WI38 (cell line): ENCODE data around the gene RHAG.

Experiments
- H3K4me3 ChIP-seq: 2 replicates; pipeline ENCODE4 v1.5.1; 2011; ENCODE audit warnings: low read depth, mild to moderate bottlenecking, control low read depth, low read length
- CTCF ChIP-seq: IDR thresholded peaks from 2 replicates; pipeline ENCODE4 v1.5.1; 2012; ENCODE audit warnings: low read depth, mild to moderate bottlenecking, control low read depth, low read length

Gene RHAG

GRCh38 chr6:49647476-49647875, 10.8 kb upstream of the RHAG start:
- H3K4me3 ChIP-seq, result no peak overlapping the region
- TF ChIP-seq CTCF, result no peak

DNA sequence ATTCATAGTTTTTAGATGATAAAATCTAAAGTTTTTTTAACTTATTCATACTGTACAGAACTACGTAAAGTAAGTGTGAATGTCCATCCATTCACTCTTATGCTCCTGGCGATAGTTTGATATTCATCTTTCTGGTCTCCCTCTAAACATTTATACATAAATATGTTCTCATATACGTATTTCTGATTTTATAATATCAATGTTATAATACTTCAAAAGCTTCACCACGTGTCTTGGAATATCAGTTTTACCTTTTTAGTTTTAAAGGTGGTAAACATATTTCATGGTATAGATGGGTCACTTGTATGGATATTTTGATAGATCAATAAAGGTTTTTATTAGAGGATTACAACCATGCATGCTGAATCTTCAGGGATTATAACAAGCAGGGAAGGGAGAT, 10.3 kb upstream of the RHAG start:
- TF ChIP-seq CTCF, result no peak
- H3K4me3 ChIP-seq, result no peak overlapping the region

GRCh38 chr6:49646130-49646824, 9.6 kb upstream of the RHAG start:
- H3K4me3 ChIP-seq, result no peak overlapping the region
- no peak for TF ChIP-seq CTCF

DNA sequence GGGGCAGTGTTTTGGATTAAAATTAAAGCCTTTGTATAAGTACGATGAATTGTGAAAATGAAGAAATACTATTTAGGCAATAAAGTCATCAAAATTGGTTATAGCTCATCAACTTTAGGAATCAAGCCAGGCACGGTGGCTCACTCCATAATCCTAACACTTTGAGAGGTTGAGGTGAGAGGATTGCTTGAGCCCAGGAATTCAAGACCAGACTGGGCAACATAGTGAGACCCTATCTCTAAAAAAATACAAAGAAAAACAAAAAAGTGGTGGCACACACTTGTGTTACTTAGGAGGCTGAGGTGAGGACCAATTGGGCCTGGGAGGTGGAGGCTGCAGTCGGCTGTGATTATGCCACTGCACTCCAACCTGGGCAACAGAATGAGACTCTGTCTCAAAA, 8.5 kb upstream of the RHAG start:
- H3K4me3 ChIP-seq, result no peak overlapping the region
- TF ChIP-seq CTCF, result no peak

- TF ChIP-seq CTCF, result no peak
- H3K4me3 ChIP-seq, result no peak overlapping the region
These were observed 2.7 kb upstream of the RHAG start for GRCh38 chr6:49639177-49639817.

DNA sequence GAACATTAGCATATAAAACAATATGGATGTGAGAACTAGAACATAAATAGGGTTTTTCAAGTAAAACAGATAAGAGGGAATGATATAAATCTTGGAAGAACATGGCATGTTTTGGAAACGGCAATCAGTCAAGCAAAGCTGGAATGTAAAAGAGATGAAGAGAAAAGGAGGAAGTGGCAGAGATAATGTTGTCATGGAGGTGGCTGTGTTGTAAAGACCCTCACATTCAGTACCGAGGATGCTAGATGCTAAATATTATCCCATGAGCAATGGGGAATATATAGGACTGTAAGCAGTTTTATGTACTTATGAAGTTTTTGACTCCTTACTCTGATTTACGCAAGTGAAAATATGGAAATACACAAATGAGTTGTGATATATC, 702 bp upstream of the RHAG start:
- no peak for TF ChIP-seq CTCF
- H3K4me3 ChIP-seq, result no peak overlapping the region

DNA sequence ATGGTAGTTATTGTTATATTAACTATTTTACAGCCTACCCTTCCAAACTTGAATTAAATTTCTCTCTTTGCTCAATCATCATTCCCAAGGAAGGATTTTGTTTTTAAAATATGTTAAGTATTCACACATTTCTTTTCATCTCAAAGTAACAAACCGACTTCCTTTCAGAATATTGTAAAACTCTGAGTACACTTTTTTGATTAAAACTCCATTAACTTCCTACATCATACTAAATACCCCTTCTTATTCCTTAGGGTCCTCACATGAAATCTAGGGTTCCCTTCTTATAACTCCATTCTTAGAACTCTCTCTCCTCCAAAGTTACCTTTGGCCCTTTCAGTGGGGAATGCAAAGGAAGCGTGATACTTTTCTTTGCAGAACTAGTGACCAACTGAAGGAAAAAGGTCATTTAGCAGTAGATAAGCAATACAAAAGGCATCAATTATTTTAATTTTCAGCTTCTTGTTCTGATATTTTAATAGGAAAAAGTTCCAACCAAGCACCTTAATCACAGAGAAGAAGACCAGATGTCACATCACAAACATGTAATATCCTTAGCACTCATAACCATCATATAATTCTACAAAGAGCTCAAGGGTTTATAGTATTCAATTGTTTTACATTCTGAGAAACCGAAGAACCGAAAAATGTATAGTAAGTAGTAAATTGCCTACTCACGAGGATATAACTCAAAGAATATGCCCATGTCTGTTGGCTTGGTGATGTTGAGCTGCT, 494 bp downstream of the RHAG start:
- H3K4me3 ChIP-seq, result no peak overlapping the region
- no peak for TF ChIP-seq CTCF
